NCI-H128 (cell line): ENCODE results near the gene HK1.
"Not testable (repeated sequence)": the region's sequence is repeated elsewhere in the genome, so short reads cannot be mapped to it uniquely, and the experiment has no call there.

ENCODE experiments used
- DNase-seq: peaks from one replicate; lab custom pipeline; 2025; ENCODE audit not compliant: unreplicated experiment; lab: John Stamatoyannopoulos, UW

Gene HK1

GRCh38 chr10:69254877-69255276 is 23.4 kb upstream of the HK1 start:
- no peak for DNase-seq

- DNase-seq, result no peak
These were observed 18.6 kb upstream of the HK1 start for GRCh38 chr10:69259547-69260243.

- DNase-seq, result no peak
These were observed 17.1 kb upstream of the HK1 start for GRCh38 chr10:69261184-69261583.

GRCh38 chr10:69262292-69262751 is 16.0 kb upstream of the HK1 start:
- DNase-seq, result no peak

GRCh38 chr10:69265521-69265920 is 12.8 kb upstream of the HK1 start:
- no peak for DNase-seq

- no peak for DNase-seq
These were observed 9.4 kb upstream of the HK1 start for GRCh38 chr10:69268761-69269416.

GRCh38 chr10:69269761-69270160 is 8.5 kb upstream of the HK1 start:
- no peak for DNase-seq

GRCh38 chr10:69270990-69271389 is 7.3 kb upstream of the HK1 start:
- DNase-seq, result no peak

- DNase-seq, result no peak
These were observed 5.7 kb upstream of the HK1 start for GRCh38 chr10:69272624-69273023.

- no peak for DNase-seq
These were observed 2.9 kb upstream of the HK1 start for GRCh38 chr10:69275444-69275843.

GRCh38 chr10:69276503-69276902 is 1.8 kb upstream of the HK1 start:
- no peak for DNase-seq

GRCh38 chr10:69279110-69279509 is 814 bp downstream of the HK1 start:
- DNase-seq, result no peak

GRCh38 chr10:69281507-69282413 is 3.5 kb downstream of the HK1 start:
- DNase-seq, result no peak

- not testable (repeated sequence) for DNase-seq
These were observed 6.1 kb downstream of the HK1 start for GRCh38 chr10:69284402-69284801.

- DNase-seq, result no peak
These were observed 7.4 kb downstream of the HK1 start for GRCh38 chr10:69285699-69286098.

- DNase-seq, result no peak
These were observed 8.9 kb downstream of the HK1 start for GRCh38 chr10:69287181-69287580.

- DNase-seq, result no peak
These were observed 12.7 kb downstream of the HK1 start for GRCh38 chr10:69290993-69291392.

- DNase-seq, result no peak
These were observed 14.2 kb downstream of the HK1 start for GRCh38 chr10:69292459-69292858.

- DNase-seq, result no peak
These were observed 16.8 kb downstream of the HK1 start for GRCh38 chr10:69295027-69295636.

GRCh38 chr10:69303632-69304051 is 25.3 kb downstream of the HK1 start:
- no peak for DNase-seq

- no peak for DNase-seq
These were observed 28.1 kb downstream of the HK1 start for GRCh38 chr10:69306421-69306820.
